Glutamatergic neuron (in vitro differentiated cells): ENCODE results near the gene POLD1. TPM values are rescaled to one million over a fixed set of nuclear protein-coding genes. Genes with fewer than 3 reads are reported as not detected.
"Not testable (repeated sequence)": the region's sequence is repeated elsewhere in the genome, so short reads cannot be mapped to it uniquely, and the experiment has no call there.

Experiments used
- DNase-seq: peaks from one replicate; pipeline ENCODE4 v3.0.0; 2022
- H3K27ac Mint-ChIP-seq: one replicate; pipeline ENCODE4 v1.8.0; 2020; ENCODE audit warnings: mild to moderate bottlenecking, mixed read lengths, inconsistent platforms; ENCODE audit not compliant: unreplicated experiment
- H3K27me3 Mint-ChIP-seq: one replicate; pipeline ENCODE4 v1.8.0; 2020; ENCODE audit warnings: mild to moderate bottlenecking, moderate library complexity, mixed read lengths, inconsistent platforms; ENCODE audit not compliant: unreplicated experiment
- H3K36me3 Mint-ChIP-seq: one replicate; pipeline ENCODE4 v1.8.0; 2020; ENCODE audit warnings: mild to moderate bottlenecking, mixed read lengths, inconsistent platforms; ENCODE audit not compliant: unreplicated experiment
- H3K4me1 Mint-ChIP-seq: one replicate; pipeline ENCODE4 v1.8.0; 2020; ENCODE audit warnings: mild to moderate bottlenecking, low read depth, mixed read lengths, inconsistent platforms; ENCODE audit not compliant: unreplicated experiment
- H3K4me3 Mint-ChIP-seq: one replicate; pipeline ENCODE4 v1.8.0; 2020; ENCODE audit warnings: mild to moderate bottlenecking, mixed read lengths, inconsistent platforms; ENCODE audit not compliant: unreplicated experiment
- H3K9me3 Mint-ChIP-seq: one replicate; pipeline ENCODE4 v1.8.0; 2020; ENCODE audit warnings: mild to moderate bottlenecking, moderate library complexity, mixed read lengths, inconsistent platforms; ENCODE audit not compliant: unreplicated experiment
- total RNA-seq: library from RNA; stranded (reverse); fragmentation: NEBNext Ultra II Directional; extraction: Animal tissue kit (Norgen Biotek cat#: 25700); gene quantifications from one replicate; pipeline ENCODE4 v1.2.1, GENCODE V29; 2021; ENCODE audit not compliant: unreplicated experiment
- TF ChIP-seq, protein P1 (sequence below): fragments of 200-600 bp; sonication (generic); IDR thresholded peaks from one replicate; pipeline ENCODE4 v1.5.0; 2021; ENCODE audit not compliant: partially characterized antibody, unreplicated experiment

Gene POLD1
- total RNA-seq, 1 donor from 2014 or later, result 38.9 TPM

- DNase-seq, result no peak
- Mint-ChIP-seq H3K36me3 (peaks cover 20% of the 10 kb centered on the region), H3K27me3 (no peaks in the 10 kb centered on the region), H3K9me3 (peaks cover 1% of the 10 kb centered on the region), H3K4me1 (no peaks in the 10 kb centered on the region), H3K27ac (no peak overlapping the region), H3K4me3 (no peak overlapping the region)
- TF ChIP-seq, protein P1, sequence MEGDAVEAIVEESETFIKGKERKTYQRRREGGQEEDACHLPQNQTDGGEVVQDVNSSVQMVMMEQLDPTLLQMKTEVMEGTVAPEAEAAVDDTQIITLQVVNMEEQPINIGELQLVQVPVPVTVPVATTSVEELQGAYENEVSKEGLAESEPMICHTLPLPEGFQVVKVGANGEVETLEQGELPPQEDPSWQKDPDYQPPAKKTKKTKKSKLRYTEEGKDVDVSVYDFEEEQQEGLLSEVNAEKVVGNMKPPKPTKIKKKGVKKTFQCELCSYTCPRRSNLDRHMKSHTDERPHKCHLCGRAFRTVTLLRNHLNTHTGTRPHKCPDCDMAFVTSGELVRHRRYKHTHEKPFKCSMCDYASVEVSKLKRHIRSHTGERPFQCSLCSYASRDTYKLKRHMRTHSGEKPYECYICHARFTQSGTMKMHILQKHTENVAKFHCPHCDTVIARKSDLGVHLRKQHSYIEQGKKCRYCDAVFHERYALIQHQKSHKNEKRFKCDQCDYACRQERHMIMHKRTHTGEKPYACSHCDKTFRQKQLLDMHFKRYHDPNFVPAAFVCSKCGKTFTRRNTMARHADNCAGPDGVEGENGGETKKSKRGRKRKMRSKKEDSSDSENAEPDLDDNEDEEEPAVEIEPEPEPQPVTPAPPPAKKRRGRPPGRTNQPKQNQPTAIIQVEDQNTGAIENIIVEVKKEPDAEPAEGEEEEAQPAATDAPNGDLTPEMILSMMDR, result no peak
Measured at GRCh38 chr19:50344661-50345318, 39.4 kb upstream of the POLD1 start.

GRCh38 chr19:50347089-50347581 is 37.0 kb upstream of the POLD1 start:
- H3K27me3 Mint-ChIP-seq, H3K9me3 Mint-ChIP-seq, H3K4me1 Mint-ChIP-seq, H3K27ac Mint-ChIP-seq, DNase-seq, H3K4me3 Mint-ChIP-seq: not testable (repeated sequence)
- peaks cover 13% of the 10 kb centered on the region for H3K36me3 Mint-ChIP-seq

- peaks cover 1% of the 10 kb centered on the region for H3K9me3 Mint-ChIP-seq
- no peak overlapping the region for H3K27ac Mint-ChIP-seq
- no peak overlapping the region for H3K4me3 Mint-ChIP-seq
- H3K36me3 Mint-ChIP-seq, result peaks cover 9% of the 10 kb centered on the region
- DNase-seq, result no peak
- TF ChIP-seq, protein P1, result no peak
- no peaks in the 10 kb centered on the region for H3K4me1 Mint-ChIP-seq
- no peaks in the 10 kb centered on the region for H3K27me3 Mint-ChIP-seq
Measured at GRCh38 chr19:50349277-50350057, 34.7 kb upstream of the POLD1 start.

- Mint-ChIP-seq H3K36me3 (no peaks in the 10 kb centered on the region), H3K4me1 (no peaks in the 10 kb centered on the region), H3K9me3 (no peaks in the 10 kb centered on the region), H3K4me3 (no peak overlapping the region), H3K27ac (no peak overlapping the region), H3K27me3 (no peaks in the 10 kb centered on the region)
- DNase-seq, result no peak
- TF ChIP-seq, protein P1, result no peak
Measured at GRCh38 chr19:50352242-50352641, 31.9 kb upstream of the POLD1 start.

DNA sequence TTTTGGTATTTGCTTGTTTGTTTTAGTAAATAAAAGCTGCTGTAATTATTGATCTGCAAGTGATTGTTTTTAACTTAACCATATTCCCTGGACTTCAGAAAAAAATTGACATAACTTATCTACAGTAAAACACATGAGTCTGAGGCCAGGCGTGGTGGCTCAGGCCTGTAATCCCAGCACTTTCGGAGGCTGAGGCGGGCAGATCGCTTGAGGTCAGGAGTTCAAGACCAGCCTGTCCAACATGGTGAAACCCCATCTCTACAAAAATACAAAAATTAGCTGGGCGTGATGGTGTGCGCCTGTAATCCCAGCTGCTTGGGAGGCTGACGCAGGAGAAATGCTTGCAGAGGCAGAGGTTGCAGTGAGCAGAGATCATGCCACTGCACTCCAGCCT is 30.7 kb upstream of the POLD1 start:
- H3K9me3 Mint-ChIP-seq, DNase-seq, H3K4me1 Mint-ChIP-seq, H3K27me3 Mint-ChIP-seq, H3K4me3 Mint-ChIP-seq, H3K36me3 Mint-ChIP-seq, H3K27ac Mint-ChIP-seq: not testable (repeated sequence)

DNA sequence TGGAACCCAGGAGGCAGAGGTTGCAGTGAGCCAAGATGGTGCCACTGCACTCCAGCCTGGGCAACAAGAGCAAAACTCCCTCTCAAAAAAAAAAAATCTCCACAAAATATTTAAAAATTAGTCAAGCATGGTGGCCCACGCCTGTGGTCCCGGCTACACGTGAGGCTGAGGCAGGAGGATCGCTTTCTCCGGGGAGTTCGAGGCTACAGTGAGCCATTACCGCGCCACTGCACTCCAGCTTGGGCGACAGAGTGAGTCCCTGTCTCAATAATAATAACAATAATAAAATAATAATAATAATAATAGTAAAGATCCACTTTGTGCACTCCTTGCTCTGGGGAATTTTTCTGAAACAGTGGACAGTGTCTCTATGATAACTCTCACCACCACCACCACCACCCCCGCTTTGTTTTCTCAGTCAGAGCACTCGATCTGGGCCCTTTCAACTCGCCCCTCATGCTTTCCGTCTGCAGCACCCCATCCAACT is 27.4 kb upstream of the POLD1 start:
- Mint-ChIP-seq H3K4me1 (no peaks in the 10 kb centered on the region), H3K4me3 (peak overlapping the region; percentile 2), H3K9me3 (peaks cover 4% of the 10 kb centered on the region), H3K27ac (no peak overlapping the region), H3K36me3 (no peaks in the 10 kb centered on the region), H3K27me3 (peaks cover 3% of the 10 kb centered on the region)
- TF ChIP-seq, protein P1, result no peak
- DNase-seq, result no peak
